Gastrocnemius medialis (tissue), 4 donors: Measurements from ENCODE around the gene SLC7A6. TPM values are rescaled to one million over a fixed set of nuclear protein-coding genes. Genes with fewer than 3 reads are reported as not detected.

Experiments used
- ATAC-seq, 2 donors: fragments of 150-250 bp; one replicate each; pipeline ENCODE4 v1.9.1; 2016
- DNase-seq, 2 donors: peaks; one replicate each; pipeline ENCODE4 v3.0.0-alpha.2; 2019
- H3K27ac ChIP-seq, 4 donors: fragments of 200-600 bp; sonication (generic); 1 replicate in 1 of 4; 2 replicates in 3 of 4; pipeline ENCODE4 v1.5.1; 2016 to 2018; ENCODE audit warnings: mild to moderate bottlenecking in 2 of 4, moderate library complexity in 1 of 4
- H3K27me3 ChIP-seq, 3 donors: fragments of 200-600 bp; sonication (generic) in 2 of 3; 1 replicate in 1 of 3; 2 replicates in 2 of 3; pipeline versions ENCODE4 v1.5.1 to v1.6.0; 2016 to 2019; ENCODE audit warnings: mild to moderate bottlenecking in 1 of 3, moderate library complexity in 1 of 3
- H3K36me3 ChIP-seq, 2 donors: fragments of 200-600 bp; sonication (generic) in 1 of 2; one replicate each; pipeline ENCODE4 v1.5.1; 2017 to 2018
- H3K4me1 ChIP-seq, 2 donors: fragments of 200-600 bp; sonication (generic) in 1 of 2; one replicate each; pipeline ENCODE4 v1.5.1; 2016 to 2017; ENCODE audit warnings: mild to moderate bottlenecking in 2 of 2
- H3K4me3 ChIP-seq, 4 donors: fragments of 200-600 bp; sonication (generic) in 3 of 4; 1 replicate in 1 of 4; 2 replicates in 3 of 4; pipeline ENCODE4 v1.5.1; 2016 to 2019; ENCODE audit warnings: mild to moderate bottlenecking in 2 of 4
- H3K9me3 ChIP-seq, 3 donors: fragments of 200-600 bp; sonication (generic) in 2 of 3; 1 replicate in 1 of 3; 2 replicates in 2 of 3; pipeline ENCODE4 v1.5.1; 2016 to 2019
- CTCF ChIP-seq, 5 experiments: fragments of 450-650 bp in 3 of 5; fragments of 200-600 bp in 2 of 5; sonication (generic) in 2 of 5; IDR thresholded peaks in 4 of 5; conservative IDR thresholded peaks in 1 of 5; 1 replicate in 4 of 5; 2 replicates in 1 of 5; pipeline ENCODE4 v1.5.1; 2016 to 2019; ENCODE audit warnings: antibody characterized with exemption in 5 of 5, mild to moderate bottlenecking in 3 of 5, moderate library complexity in 3 of 5
- POLR2A ChIP-seq, 2 donors: fragments of 450-650 bp; IDR thresholded peaks; one replicate each; pipeline ENCODE4 v1.6.1; 2017; ENCODE audit warnings: antibody characterized with exemption in 2 of 2, mild to moderate bottlenecking in 2 of 2, moderate library complexity in 2 of 2
- in situ Hi-C, 4 donors: fragments of 200-750 bp; cut with MboI; loops; one replicate each; pipeline versions ENCODE4 v1.15.0 to v1.8.0; 2017; ENCODE audit warnings: low sequenced_read_pairs in 4 of 4
- intact Hi-C: fragments of 100-400 bp; cut with DNase I; formaldehyde crosslinking; loops from one replicate; pipeline ENCODE4 v1.15.1; 2023; ENCODE audit warnings: low total_unique reads
- total RNA-seq, 4 donors: library from RNA; depleted of rRNA; stranded (reverse); fragments of >200 nt; gene quantifications; one replicate each; pipeline versions ENCODE4 v1.1.0 to v1.2.3, GENCODE V29; 2016

SLC7A6 gene
- total RNA-seq, 4 donors from 2014 or later: 97.3 to 205 (median 117) TPM

GRCh38 chr16:68292425-68292824, 28.1 kb downstream of the SLC7A6 start:
- no peak overlapping the region for H3K4me3 ChIP-seq
- in situ Hi-C loops: no loop called here
- TF ChIP-seq POLR2A (IDR thresholded peaks at IDR 0.05) (no peak), CTCF (IDR thresholded peaks at IDR 0.05 in 4 of 5, conservative IDR thresholded peaks at IDR 0.05 in 1 of 5) (no peak)
- no peaks in the 10 kb centered on the region for H3K9me3 ChIP-seq
- H3K27me3 ChIP-seq: no peaks in the 10 kb centered on the region
- H3K36me3 ChIP-seq: peaks cover 0 to 86% of the 10 kb centered on the region in 2 donors
- H3K4me1 ChIP-seq: peaks cover 43 to 53% of the 10 kb centered on the region in 2 donors
- H3K27ac ChIP-seq: peak overlapping the region; percentile 86 to 99 (median 95)
- ATAC-seq (no peak), DNase-seq (no peak)
- intact Hi-C loops: no loop called here

- Histone ChIP-seq H3K36me3 (peaks cover 0 to 100% of the 10 kb centered on the region in 2 donors), H3K27me3 (no peaks in the 10 kb centered on the region), H3K4me1 (peaks cover 32 to 35% of the 10 kb centered on the region in 2 donors), H3K9me3 (no peaks in the 10 kb centered on the region), H3K27ac (peak overlapping the region; percentile 74 to 95 (median 82)), H3K4me3 (no peak overlapping the region)
- in situ Hi-C loops: no loop called here
- TF ChIP-seq CTCF (IDR thresholded peaks at IDR 0.05 in 4 of 5, conservative IDR thresholded peaks at IDR 0.05 in 1 of 5) (no peak), POLR2A (IDR thresholded peaks at IDR 0.05) (no peak)
- ATAC-seq: no peak
- DNase-seq: peak in 1 of 2 donors; percentile 27
- intact Hi-C loops: no loop called here
Observed at GRCh38 chr16:68296291-68296690, 32.0 kb downstream of the SLC7A6 start.

DNA sequence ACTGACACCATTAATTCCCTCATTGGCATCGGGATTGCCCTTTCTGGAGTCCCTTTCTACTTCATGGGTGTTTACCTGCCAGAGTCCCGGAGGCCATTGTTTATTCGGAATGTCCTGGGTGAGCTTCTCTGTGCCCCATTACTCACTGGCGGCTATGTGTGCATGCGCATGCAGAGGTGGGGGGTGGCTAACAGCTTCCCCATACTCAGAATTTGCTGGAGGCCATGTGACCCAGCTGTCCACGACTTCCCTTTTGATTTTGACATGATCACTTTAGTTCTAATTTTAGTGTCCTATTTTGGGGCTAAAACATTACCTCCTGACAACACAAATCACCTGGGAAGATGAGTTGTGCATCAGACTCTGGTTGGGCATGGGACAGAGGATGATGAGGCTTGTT, 32.4 kb downstream of the SLC7A6 start:
- Histone ChIP-seq H3K4me1 (peaks cover 28 to 35% of the 10 kb centered on the region in 2 donors), H3K27ac (peak overlapping the region; percentile 74 to 95 (median 82)), H3K27me3 (no peaks in the 10 kb centered on the region), H3K4me3 (no peak overlapping the region), H3K36me3 (peaks cover 0 to 100% of the 10 kb centered on the region in 2 donors), H3K9me3 (no peaks in the 10 kb centered on the region)
- DNase-seq (peak in 1 of 2 donors; percentile 17), ATAC-seq (no peak)
- TF ChIP-seq POLR2A (IDR thresholded peaks at IDR 0.05): no peak
- TF ChIP-seq CTCF (IDR thresholded peaks at IDR 0.05 in 4 of 5, conservative IDR thresholded peaks at IDR 0.05 in 1 of 5): no peak
- in situ Hi-C loops (no loop called here), intact Hi-C loops (no loop called here)

DNA sequence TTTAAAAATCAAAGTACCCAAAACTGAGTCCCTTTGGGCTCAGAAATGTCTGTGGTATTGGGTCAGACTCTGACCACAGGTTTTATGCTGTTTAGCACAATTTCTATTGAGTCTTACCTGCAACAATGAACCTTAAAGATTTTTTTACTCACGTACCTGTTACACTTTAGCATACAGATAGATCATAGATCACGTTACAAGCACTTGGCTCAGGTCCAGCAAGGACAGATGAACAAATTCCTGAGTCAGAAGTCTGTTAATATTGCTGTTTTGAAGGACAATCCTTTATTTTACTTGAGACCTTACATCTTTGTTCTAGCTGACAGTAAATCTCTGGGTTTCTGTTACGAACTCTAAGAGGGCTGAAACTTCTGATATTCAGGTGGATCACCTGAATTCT, 33.6 kb downstream of the SLC7A6 start:
- Histone ChIP-seq H3K9me3 (no peaks in the 10 kb centered on the region), H3K36me3 (peaks cover 0 to 100% of the 10 kb centered on the region in 2 donors), H3K27ac (peak overlapping the region; percentile 74 to 95 (median 82)), H3K4me1 (peaks cover 23 to 35% of the 10 kb centered on the region in 2 donors), H3K4me3 (no peak overlapping the region), H3K27me3 (no peaks in the 10 kb centered on the region)
- in situ Hi-C loops: no loop called here
- no peak for ATAC-seq
- no peak for DNase-seq
- TF ChIP-seq POLR2A (IDR thresholded peaks at IDR 0.05): no peak
- TF ChIP-seq CTCF (IDR thresholded peaks at IDR 0.05 in 4 of 5, conservative IDR thresholded peaks at IDR 0.05 in 1 of 5): no peak
- intact Hi-C loops: no loop called here

DNA sequence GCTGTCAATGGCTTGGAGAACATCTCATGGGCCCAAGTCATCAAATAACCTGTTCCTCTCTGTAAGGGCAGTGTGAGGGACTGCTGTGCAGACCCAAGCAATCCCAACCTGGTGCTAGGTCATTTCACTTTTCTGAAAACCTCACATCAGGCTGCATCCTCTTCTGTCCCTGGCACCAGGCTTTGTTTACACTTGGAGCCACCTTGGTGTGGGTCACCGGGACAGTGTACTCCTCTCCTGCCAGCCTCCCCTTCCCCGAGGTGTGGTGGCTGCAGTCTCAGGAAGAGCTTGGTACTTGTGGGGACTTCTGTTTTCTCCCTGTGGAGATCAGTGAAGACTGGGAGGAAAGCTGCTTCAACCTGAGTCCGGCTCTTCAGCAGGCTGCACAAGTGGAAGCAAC, 34.0 kb downstream of the SLC7A6 start:
- Histone ChIP-seq H3K27ac (peak overlapping the region; percentile 74 to 95 (median 82)), H3K36me3 (peaks cover 0 to 96% of the 10 kb centered on the region in 2 donors), H3K4me1 (peaks cover 23 to 35% of the 10 kb centered on the region in 2 donors), H3K27me3 (no peaks in the 10 kb centered on the region), H3K4me3 (no peak overlapping the region), H3K9me3 (no peaks in the 10 kb centered on the region)
- DNase-seq: peak in 1 of 2 donors; percentile 44
- in situ Hi-C loops (no loop called here), intact Hi-C loops (no loop called here)
- peak; percentile 22 to 51 for ATAC-seq
- TF ChIP-seq CTCF (IDR thresholded peaks at IDR 0.05 in 4 of 5, conservative IDR thresholded peaks at IDR 0.05 in 1 of 5): no peak
- no peak for TF ChIP-seq POLR2A (IDR thresholded peaks at IDR 0.05)
